Measurements from ENCODE around the gene DEDD2.

Gene DEDD2

DNA sequence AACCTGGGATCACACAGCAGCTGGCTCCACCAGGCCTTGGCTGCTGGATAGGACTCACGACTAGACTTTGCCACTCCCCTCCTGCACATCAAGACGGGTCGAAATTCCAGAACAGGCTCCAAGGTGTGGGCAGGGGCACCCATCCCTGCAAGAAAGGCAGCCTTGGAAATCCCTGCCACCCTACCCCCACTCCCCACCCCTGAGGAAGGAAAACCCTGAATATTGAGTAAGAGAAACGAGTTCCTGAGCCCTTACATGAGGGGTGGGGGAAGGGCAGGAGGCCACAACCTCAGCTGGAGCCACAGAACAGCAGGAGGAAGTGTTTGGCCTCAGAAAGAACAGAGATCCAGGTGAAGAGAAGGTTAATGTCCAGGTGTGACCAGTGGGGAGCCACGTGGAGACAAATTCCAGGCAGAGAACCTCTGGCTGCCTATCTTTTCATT, 20.1 kb downstream of the DEDD2 start:
- no peak for DNase-seq

DNA sequence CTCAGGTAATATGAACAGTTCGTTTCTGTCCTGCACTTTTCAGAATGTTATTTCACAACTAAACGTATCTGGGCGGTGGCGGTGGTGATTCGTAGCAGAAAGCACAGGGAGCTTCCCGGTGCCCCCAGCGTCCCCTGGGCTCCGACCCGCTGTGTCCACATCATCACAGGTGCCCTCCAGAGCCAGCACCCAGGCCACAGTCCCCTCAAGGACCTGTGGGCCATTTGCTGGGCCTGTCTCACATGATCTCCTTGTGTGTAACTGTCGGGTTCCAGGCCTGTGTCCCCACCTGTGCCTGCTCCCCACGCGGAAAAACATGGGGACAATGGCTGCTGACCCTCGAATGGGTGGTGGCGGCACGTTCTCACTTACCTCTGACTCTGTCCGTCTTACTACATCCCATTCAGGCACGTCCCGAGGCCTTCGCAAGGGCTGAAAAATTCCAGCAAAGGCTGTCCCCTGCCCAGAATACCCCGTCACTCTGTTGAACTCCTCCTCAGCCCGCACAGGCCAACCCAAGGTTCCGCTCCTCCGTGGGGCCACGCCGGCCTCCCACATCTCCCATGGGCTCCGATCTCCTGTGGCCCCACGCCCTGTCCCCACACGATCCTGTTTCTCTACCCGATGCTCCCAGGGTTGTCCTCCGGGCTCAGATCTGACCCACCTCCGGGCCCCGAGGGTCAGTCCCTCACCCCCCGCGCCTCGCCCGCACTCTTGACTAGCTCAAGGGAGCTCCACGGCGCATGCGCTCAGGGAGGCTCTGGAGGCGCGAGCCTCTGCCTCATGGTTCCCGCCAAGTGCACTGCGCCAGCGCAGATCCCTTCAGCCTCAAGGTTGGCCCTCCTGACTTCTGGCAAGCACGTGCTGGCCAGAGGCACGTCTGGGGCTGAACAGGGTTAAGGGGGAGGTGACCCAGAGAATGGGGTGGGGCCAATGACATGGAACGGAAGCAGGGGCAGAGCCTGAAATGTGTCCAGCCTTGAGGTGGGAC, 21.2 kb downstream of the DEDD2 start:
- DNase-seq = no peak

DNA sequence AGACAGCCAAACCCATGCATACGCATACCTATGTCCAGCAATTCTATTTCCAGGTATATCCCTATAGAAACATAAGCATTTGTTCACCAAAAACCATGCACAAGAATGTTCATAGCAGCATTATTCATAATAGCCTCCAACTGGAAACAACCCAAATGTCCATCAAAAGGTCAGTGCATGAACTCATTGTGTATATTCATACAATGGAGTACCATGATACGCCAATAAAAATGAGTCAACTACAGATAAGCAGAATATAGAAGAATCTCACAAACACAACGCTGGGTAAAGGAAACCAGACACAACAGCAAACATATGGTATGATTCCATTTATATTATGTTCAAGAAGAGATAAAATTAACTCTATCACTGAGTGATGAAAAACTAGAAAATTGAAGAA, 23.8 kb downstream of the DEDD2 start:
- no peak for DNase-seq

DNA sequence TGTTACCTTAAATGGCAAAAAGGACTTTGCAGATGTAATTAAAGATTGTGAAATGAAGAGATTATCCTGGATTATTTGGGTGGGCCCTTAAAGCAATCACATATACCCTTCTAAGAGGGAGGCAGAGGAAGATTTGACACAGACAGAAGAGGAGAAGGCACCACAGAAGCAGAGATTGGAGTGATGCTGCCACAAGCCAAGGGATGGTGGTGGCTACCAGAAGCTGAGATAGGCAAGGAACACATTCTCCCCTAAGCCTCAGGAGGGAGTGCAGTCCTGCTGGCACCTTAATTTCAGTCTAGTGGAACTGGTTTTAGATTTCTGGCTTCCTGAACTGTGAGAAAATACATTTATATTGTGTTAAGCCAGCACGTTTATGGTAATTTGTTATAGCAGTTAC, 24.2 kb downstream of the DEDD2 start:
- DNase-seq = no peak

DNA sequence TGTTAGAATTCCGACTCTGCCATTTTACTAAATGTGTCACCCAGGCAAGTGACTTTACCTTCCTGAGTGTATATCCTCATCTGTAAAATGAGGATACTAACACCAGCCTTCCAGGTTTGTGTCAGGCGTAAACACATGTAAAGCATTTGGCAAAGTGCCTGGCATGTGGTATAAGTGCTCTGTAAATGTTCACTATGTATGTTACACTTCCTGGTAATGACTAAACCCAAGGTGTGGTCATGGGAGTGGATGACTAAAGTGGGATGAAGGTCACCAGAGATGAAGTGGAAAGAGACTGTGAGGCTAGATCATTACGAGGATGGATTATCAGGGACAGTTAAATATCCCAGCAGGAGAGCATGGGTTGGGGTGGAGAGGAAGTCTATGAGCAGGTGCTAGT, 25.6 kb downstream of the DEDD2 start:
- peak; percentile 62 for DNase-seq

DNA sequence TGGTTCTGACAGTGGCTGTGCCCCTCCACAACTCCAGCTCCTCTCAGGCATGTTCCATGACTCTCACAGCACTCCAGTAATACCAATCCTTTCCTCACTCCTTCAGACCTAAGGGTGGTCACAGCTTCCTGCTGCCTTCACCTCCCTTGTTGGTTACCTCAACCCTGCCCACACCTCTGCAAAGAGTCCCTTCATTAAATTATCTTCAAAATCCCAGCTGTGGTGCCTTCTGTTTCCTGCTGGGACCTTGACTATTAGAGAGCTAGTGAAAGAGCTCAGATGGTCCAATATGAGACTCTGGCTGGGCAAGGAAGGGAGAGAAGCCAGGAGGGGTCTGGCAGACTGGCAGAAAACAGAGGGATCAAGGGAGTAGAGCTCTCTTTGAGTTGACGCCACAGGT, 26.1 kb downstream of the DEDD2 start:
- DNase-seq = no peak

DNA sequence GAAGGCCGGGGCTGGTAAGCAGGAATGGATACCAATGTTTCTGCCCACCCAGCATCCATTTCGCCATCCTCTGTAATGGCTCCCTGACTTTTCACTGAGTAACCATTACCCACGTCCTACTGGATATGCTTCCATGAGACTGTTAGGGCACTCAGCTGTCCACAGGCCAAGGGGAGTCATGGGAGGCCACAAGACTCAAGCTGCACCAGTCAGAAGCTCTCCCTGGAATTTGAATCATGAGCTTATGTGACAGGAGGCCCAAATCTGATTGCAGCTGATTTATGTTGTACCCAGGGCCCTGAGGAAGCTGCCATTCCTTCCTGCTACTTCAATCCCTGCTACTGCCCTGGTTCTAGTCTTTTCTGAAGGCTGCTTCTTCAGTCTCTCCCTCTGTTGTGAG, 28.3 kb downstream of the DEDD2 start:
- DNase-seq = no peak

DNA sequence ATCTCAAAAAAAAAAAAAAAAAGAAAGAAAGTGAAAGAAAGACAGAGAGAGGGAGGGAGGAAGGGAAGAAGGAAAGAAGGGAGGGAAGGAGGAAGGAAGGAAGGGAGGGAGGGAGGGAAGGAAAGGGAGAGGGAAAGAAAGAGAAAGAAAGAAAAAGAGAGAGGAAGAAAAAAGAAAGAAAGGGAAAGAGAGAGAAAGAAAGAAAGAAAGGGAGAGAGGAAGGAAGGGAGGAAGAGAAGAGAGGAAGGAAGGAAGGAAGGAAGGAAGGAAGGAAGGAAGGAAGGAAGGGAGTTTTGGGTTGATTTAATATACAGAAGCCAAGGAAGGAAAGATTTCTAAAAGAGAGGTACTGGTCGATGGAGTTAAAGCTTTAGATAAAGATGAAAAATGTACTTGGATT, 28.8 kb downstream of the DEDD2 start:
- DNase-seq = no peak

DNA sequence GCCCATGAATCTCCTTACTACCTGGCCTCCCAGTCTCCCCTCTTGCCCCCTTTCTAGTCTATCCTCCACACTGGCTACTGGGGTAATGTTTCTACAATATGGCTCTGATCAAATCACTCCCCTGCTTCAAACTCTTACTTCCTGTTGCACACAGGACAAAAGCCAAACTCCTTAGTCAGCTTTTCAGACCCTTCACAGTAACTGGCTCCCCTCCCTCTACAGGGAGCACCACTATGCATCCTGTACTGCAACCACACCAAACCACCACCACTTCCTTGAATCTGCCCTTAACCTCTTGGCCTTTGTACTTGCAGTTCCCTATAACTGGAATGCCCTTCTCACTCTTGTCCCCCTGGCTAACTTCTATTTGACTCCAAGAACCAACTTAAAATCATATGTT, 32.2 kb downstream of the DEDD2 start:
- no peak for DNase-seq

DNA sequence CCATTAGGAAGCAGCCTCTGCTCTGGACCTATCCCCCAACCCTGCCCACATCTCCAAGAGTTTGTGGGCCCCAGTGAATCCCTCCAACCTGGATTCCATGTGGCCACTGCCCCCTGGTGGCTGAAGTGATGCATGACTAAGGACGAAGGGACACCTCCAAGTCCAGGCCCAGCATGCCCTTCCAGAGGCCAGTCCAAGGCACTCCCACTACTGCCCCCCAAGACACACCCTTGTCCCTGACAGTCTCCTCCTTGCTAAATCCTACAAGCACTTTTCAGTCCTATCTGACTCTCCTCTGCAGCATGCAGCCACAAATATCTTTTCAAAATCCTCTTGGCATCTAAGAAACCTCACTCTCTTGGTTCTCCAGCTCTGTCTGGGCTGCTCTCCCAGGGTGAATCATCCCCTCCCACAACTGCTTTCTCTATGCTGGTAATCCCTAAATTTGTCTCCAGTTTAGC, 33.0 kb downstream of the DEDD2 start:
- peak; percentile 68 for DNase-seq

DNA sequence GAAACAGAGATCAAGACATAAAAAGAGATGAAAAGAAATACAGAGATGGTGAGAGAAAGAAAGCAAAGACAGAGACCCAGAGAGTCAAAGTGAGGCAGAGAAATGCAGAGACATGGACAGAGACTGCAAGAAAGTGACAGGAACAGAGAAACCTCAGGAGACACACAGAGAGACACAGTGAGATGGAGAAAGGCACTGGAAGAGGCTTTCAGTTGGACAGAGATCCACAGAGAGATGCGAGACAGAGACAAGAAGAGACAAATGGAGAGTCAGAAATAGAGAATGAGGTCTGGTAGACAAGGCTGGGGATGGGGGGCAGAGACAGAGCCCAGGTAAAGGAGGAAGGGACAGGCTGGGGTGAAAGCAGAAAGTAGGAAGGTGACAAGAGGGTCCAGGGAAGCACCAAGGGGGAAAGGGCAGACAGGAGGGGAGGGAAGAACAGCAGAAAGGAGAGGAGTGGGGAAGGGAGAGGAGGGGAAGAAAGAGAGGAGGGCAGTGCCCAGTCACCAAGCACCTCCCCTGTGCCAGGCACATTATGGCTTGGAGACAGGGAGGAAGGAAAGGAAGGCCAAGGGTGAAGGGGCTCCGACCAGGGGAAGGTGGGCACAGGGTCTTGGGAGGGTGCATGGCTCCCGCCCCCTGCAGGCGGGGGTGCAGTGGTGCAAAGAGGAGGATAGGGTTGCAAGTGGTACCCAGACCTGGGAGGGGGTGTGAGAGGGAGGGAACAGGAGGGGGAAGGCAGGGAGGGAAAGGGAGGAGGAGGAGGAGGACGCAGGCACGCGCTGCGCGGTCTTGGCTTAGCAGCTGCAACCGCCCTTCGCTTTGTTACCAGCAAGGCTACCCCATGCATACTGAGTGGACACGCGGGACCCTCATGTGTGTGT, 38.4 kb downstream of the DEDD2 start:
- DNase-seq = no peak

DNA sequence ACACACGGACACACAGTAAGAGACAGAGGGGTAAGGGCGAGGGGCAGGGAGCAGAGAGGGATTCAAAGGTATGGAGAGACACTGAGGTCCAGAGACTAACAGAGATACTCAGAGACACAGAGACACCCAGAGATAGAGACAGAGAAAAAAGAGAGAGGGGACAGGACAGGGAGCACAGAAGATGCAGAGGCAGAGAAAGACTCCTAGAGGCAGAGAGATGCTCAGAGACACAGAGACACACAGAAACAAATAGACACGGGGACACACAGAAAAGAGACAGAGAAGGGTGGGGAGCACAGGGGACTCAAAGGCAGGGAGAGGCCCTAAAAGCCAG, 39.8 kb downstream of the DEDD2 start:
- no peak for DNase-seq

DNA sequence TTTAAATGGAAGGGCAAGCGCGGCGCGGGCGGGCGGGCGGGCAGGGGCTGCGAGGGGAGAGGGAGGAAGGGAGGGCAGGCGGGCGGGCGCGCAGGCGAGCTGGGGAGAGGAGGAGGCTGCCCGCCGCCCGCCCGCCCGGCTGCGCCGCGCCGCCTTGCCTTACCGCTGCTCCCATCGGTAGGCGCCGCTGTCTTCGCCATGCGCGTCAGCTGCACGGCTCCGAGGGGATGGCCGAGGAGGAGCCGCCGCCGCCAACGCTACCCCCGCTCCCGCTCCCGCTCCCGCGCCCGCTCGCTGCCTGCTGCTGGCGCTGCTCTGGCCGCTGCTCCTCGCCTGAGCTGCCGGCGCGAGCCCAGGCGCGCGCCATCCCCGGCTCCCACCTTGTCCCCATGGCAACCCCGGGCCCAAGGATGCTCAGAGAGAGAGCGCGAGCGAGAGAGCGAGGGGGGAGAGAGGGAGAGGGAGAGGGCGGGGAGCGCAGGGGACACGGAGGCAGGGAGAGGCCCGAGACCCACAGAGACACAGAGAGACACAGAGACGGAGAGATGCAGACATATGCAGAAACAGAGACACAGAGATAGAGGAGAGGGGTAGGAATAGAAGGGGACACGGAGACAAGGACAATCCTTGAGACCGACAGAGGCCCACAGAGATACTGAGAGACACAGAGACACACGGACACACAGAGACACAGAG, 40.3 kb downstream of the DEDD2 start:
- DNase-seq = peak; percentile 66

DNA sequence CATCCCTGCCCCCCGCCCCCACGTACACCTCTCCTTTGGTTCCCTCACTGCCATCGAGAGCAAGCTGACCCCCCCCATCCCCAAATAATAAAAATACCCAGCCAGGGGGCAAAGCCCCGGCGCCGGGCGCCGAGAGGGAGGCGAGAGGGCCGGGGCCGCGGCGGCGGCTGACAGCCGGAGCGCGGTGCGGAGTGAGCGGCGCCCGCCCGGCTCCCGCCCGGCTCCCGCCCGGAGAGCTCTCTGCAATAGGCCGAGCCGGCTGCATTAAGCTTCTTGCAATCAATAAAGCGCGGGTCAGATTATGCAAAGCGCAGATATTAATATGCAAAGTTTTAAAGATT, 40.9 kb downstream of the DEDD2 start:
- DNase-seq = peak; percentile 66

DNA sequence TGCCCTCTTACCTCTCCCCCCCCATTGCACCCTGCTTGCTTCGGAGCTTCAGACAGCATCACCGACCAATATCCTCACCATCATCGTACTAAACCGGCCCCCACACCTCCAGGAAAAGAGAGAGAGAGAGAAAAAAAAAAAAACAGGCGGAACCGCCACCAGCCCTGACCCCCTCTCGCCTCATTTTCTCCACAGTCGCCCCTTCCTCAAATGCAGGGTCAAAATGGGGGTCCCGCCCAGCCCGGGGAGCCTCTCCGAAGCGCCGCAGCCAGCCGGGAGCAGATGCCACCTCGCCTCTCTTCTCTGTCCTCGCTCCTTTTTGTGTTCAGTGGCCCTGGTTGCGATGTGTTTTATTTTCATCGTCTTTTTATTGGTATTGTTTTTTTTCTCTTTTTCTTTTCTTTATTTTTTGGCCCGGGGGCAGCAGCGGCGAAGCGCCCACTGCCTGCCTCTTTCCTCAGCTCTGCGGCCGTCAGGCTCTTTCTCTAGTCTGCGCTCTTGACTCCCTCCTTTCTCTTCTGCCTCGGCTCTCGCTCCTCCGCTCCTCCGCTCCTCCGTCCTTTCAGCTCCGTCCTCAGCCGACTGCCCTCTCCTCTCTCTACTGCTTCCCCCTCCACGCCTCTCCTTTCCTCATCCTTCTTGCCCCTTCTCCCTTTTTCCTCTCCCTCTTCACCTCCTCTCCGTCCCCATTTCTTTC, 41.4 kb downstream of the DEDD2 start:
- no peak for DNase-seq

DNA sequence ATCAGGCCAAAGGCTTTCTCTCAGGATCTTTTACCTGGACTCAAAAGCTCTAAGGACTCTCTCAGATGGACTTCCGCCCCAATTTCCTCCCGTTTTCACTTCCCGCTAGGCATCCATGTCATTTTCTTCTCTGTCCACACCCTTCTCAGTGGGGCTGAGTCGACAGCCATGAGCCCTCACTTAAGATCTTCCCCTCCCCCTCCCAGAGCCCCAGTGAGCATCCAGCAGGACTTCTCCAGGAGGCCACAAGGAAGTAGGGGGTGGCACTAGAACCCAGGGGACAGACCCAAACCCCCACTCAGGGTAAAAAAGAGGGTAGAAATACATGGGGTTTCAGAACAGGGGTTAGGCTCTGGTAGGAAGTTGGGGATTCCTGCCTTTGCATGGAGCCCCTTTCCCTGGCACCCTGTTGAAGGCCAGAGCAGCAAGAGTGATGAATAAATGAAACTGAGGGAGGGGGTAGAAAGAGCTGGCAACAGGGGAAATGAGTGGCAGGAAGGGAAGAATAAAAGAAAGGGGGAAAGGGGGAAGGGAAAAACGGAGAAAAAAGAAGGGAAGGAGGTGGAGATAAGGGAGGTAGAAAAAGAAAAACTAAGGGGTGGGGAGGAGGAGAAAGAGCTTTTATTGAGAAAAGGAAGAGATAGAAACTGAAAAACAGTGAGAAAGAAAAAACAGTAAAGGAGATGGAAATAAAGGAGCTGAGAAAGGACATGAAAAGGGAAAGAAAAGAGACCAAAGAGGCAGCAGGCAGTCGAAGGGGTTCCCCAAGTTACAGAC, 42.3 kb downstream of the DEDD2 start:
- DNase-seq = no peak

DNA sequence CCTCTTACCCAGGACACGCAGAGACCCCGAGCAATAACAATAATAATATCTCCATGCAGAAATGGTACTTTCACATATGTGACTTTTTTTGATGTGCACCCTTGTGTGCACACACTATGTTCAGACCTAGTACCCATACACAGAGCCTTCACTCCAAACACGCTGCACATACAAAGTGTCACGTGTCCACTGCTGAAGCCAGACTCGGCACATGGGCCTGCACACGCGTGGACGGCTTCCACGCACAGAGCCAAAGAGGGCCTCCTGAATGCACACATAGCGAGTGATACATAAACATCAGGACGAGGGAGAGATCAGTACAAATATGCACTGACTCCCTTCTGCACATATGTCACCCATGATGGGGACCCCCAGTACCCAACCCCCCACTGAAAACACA, 43.3 kb downstream of the DEDD2 start:
- no peak for DNase-seq

DNA sequence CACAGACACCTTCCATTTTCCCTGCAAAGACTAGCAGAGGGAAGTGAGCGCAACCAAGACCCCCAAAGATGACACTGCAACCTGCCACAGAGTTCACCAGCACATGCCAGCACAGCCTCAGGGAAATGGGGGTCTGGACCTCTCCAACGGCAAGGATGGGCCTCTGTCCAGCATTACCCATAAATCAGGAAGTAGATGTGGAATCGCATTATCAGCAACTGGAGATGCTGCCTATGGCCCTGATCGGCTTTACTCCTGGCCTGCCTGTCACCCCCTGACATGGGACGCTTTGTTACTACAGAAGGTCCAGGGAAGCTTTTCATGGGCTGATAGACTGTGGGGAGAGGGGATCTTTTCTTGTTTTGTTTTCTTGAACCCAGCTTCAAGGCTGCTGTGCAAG, 43.8 kb downstream of the DEDD2 start:
- no peak for DNase-seq

DNA sequence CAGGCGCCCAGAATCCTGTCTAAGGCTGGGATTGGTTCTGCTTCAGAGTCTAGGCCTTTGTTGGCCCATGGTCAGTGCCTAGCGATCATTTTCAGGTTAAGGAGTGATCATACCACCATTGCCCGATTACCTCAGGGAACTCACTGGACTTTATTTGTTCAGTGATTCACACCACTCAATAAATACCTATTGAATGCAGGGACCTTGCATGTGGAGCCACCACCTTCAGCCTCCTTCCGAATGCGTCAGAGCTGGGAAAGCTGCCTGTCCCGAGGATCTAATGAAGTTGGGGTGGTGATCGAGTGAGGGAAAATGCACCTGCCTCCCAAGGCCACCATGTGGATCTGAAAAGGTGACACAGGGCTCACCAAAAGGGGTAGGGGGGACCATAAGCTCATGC, 45.2 kb downstream of the DEDD2 start:
- peak; percentile 5 for DNase-seq

DNA sequence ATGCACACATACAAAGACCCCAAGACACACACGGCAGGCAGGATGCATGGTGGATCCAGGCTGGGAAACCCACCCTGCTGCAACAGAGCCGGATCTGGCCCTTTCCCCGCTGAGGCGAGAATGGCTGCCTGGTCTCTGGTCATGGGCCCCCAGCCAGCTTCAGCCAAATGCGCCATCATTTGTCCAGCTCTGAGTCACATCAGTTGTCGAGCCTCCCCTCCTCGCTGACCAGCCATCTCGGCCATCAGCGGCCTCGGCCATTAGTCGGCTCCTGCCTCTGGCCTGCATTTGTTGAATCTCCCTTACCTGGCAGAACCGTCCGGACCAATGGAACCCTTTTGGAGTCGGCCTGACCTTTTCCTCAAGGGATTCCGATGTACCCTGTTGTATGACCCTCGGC, 46.8 kb downstream of the DEDD2 start:
- no peak for DNase-seq

DNA sequence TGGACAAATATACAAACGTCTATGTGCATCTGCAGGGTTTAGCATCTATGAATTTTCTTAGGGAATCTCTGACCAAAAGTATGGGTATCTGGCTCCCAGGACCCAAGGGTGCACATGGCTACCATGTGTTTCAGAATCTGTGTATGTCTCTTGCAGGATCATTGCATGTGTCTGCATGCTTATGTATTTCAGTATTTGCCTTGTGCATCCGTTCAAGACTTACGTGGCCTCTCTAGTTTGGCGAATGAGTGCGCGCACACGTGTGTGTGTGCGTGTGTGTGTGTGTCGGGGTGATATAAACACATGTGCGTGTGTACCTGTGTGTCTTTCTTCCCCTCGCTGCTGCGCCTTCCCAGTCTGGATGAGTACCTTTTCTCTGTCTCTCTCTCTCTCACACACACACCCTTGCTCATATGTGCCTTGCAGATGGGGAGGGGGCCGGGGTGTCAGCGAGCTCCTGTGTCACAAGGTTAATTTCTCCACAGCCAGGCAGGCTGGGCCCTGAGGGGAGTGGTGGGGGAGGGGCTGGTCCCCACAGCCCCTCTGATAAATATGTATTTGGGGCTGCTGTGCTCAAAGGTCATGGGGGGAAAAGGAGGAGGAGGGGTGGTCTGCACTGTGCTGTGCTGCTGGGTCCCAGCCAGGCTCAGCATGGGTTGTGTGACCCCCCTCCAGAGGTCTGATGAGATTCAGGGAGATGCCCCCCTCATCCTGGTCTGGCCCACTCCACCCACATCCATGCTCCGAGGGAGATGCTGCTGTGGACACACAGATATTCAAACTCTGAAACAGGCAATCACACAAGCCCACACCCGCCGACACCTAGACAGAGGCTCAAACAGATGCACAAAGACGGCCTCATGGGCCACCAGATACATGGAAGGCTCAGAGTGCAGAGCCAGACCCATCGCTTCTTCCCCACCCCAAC, 47.7 kb downstream of the DEDD2 start:
- DNase-seq = no peak
